ENCODE data around the gene MRFAP1. TPM values are rescaled to one million over a fixed set of nuclear protein-coding genes. Genes with fewer than 3 reads are reported as not detected.

The MRFAP1 gene
- total RNA-seq, 6 experiments from 2014 or later = 332 to 418 (median 364) TPM

- no peak overlapping the region for H3K27ac Mint-ChIP-seq
- H3K4me3 Mint-ChIP-seq = no peak overlapping the region
- DNase-seq = no peak
- no peak for TF ChIP-seq CTCF (IDR thresholded peaks at IDR 0.05)
- H3K27me3 Mint-ChIP-seq (ENCODE audit: insufficient read depth) = no peaks in the 10 kb centered on the region
- peaks cover 31% of the 10 kb centered on the region for H3K36me3 Mint-ChIP-seq (ENCODE audit: low read depth)
- no peaks in the 10 kb centered on the region for H3K4me1 Mint-ChIP-seq (ENCODE audit: low read depth)
- H3K9me3 Mint-ChIP-seq = no peaks in the 10 kb centered on the region
Observed at GRCh38 chr4:6612961-6613675, 27.4 kb upstream of the MRFAP1 start.

- no peak for TF ChIP-seq CTCF (IDR thresholded peaks at IDR 0.05)
- no peak overlapping the region for H3K27ac Mint-ChIP-seq
- H3K4me1 Mint-ChIP-seq (ENCODE audit: low read depth) = no peaks in the 10 kb centered on the region
- no peaks in the 10 kb centered on the region for H3K27me3 Mint-ChIP-seq (ENCODE audit: insufficient read depth)
- H3K9me3 Mint-ChIP-seq = no peaks in the 10 kb centered on the region
- DNase-seq = no peak
- H3K4me3 Mint-ChIP-seq = no peak overlapping the region
- peaks cover 31% of the 10 kb centered on the region for H3K36me3 Mint-ChIP-seq (ENCODE audit: low read depth)
Observed at GRCh38 chr4:6613676-6614651, 26.5 kb upstream of the MRFAP1 start.

GRCh38 chr4:6614701-6615230 is 25.7 kb upstream of the MRFAP1 start:
- TF ChIP-seq CTCF (IDR thresholded peaks at IDR 0.05) = no peak
- no peak overlapping the region for H3K4me3 Mint-ChIP-seq
- DNase-seq = no peak
- no peak overlapping the region for H3K27ac Mint-ChIP-seq
- no peaks in the 10 kb centered on the region for H3K27me3 Mint-ChIP-seq (ENCODE audit: insufficient read depth)
- H3K4me1 Mint-ChIP-seq (ENCODE audit: low read depth) = no peaks in the 10 kb centered on the region
- no peaks in the 10 kb centered on the region for H3K9me3 Mint-ChIP-seq
- peaks cover 31% of the 10 kb centered on the region for H3K36me3 Mint-ChIP-seq (ENCODE audit: low read depth)

GRCh38 chr4:6616087-6616995 is 24.1 kb upstream of the MRFAP1 start:
- no peak overlapping the region for H3K4me3 Mint-ChIP-seq
- no peaks in the 10 kb centered on the region for H3K4me1 Mint-ChIP-seq (ENCODE audit: low read depth)
- H3K9me3 Mint-ChIP-seq = no peaks in the 10 kb centered on the region
- no peaks in the 10 kb centered on the region for H3K27me3 Mint-ChIP-seq (ENCODE audit: insufficient read depth)
- H3K27ac Mint-ChIP-seq = no peak overlapping the region
- TF ChIP-seq CTCF (IDR thresholded peaks at IDR 0.05) = no peak
- peaks cover 29% of the 10 kb centered on the region for H3K36me3 Mint-ChIP-seq (ENCODE audit: low read depth)
- DNase-seq = no peak

GRCh38 chr4:6617246-6617645 is 23.2 kb upstream of the MRFAP1 start:
- no peak overlapping the region for H3K4me3 Mint-ChIP-seq
- H3K4me1 Mint-ChIP-seq (ENCODE audit: low read depth) = no peaks in the 10 kb centered on the region
- no peak for TF ChIP-seq CTCF (IDR thresholded peaks at IDR 0.05)
- H3K27me3 Mint-ChIP-seq (ENCODE audit: insufficient read depth) = no peaks in the 10 kb centered on the region
- no peak overlapping the region for H3K27ac Mint-ChIP-seq
- no peaks in the 10 kb centered on the region for H3K9me3 Mint-ChIP-seq
- no peak for DNase-seq
- H3K36me3 Mint-ChIP-seq (ENCODE audit: low read depth) = peaks cover 30% of the 10 kb centered on the region

Measured in HFFc6 (cell line).